HG02798 (cell line): Measurements from ENCODE around the gene MAPK4.
A peak's percentile ranks its signal among the peaks of the same experiment; 100 is the strongest.
"Not testable (repeated sequence)": the region's sequence is repeated elsewhere in the genome, so short reads cannot be mapped to it uniquely, and the experiment has no call there.

Experiments
- ATAC-seq: cut with Tn5 transposase; IDR thresholded peaks from one replicate; pipeline ENCODE4 v1.9.1; 2021; ENCODE audit warnings: mild to moderate bottlenecking; ENCODE audit not compliant: unreplicated experiment, poor library complexity

MAPK4 gene

DNA sequence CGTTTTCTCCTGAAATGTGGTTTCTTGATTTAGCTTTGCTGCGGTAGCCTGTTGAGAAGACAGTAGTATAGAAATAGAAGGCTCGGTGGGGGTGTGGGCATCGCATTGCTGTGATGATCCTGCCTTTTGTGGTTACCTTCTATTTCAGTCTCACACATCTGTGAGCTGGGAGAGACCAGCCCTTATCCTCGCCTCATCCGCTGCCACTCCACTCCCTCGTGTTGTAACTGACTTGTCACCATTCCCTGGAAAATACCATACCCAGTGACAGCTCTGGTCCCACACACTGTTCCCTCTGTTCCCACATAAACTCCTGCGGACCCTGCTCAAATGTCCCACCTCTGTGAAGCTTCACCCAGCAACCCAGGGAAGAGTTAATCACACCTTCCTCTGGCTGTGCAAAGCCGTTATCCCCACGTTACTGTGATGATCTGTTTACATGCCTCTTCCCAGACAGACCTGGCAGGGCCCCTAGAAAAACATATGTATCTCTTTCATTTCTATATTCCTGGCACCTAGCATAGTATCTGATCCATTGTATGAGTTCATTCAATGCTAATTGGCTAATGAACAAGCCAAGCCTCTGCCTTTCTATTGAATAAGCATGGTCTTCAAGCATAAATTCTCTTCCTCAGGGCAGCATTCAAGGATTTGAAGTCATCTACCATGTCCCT lies 114.6 kb downstream of the MAPK4 start:
- no peak for ATAC-seq

- no peak for ATAC-seq
Observed at GRCh38 chr18:50675043-50675442, 115.2 kb downstream of the MAPK4 start.

DNA sequence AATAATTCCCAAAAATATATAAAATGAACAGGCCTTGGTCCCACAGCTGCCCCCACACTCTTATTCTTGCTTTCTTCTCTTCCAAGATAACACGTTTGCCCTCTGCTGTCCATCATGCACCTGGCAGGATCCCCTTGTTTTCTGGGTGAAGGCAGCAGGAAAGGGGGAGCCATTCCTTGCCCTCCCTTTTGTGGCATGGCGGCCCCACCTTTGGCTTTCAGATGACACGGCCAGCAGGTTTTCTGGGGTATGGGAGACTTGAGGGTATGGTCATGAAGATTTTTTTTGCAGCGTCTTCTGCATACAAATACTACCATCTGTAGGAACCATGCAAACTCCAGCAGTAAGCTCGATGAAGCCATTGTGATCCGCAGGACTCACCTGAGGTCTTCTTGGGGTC lies 118.8 kb downstream of the MAPK4 start:
- no peak for ATAC-seq

DNA sequence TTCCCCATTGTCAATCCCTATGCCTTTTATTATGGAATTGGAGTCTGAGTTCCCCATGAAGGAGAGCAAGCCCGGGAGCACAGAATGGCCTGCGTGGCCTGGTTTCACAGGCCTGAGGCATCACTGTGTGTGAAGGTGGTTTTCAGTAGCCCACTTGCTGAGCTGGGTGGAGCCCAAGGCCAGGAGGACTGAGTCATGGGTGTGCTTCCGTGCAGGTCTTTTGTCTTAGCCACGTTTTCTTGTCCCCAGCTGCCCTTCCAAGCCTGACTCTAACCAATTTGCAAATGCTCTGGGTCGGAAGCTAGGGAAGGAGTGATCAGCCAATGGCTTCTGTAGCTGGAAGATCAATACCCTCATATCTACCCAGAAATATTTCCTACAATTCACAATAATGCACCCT lies 119.2 kb downstream of the MAPK4 start:
- ATAC-seq, result no peak

- no peak for ATAC-seq
Observed at GRCh38 chr18:50679656-50680055, 119.8 kb downstream of the MAPK4 start.

GRCh38 chr18:50680966-50681365 lies 121.1 kb downstream of the MAPK4 start:
- no peak for ATAC-seq

- ATAC-seq, result no peak
Observed at GRCh38 chr18:50682852-50683251, 123.0 kb downstream of the MAPK4 start.

DNA sequence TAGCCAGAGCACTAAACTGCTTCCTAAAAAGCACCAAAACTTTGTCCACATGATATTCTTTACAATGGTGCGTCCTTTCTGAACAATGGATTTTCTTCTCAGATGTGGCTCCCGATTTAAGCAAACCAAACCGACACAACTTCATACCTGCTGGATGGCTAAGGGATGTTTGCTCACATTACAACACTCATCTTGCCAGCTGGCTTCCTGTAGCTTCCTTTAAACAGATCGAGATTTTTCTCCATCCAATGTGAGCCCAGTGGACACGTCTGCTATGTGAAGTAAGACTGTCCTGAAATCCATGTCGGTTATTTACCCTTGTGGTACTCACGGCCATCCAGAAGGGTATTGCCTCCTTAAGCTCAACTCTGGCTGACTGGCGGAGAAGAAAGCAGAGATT lies 126.5 kb downstream of the MAPK4 start:
- ATAC-seq, result no peak

DNA sequence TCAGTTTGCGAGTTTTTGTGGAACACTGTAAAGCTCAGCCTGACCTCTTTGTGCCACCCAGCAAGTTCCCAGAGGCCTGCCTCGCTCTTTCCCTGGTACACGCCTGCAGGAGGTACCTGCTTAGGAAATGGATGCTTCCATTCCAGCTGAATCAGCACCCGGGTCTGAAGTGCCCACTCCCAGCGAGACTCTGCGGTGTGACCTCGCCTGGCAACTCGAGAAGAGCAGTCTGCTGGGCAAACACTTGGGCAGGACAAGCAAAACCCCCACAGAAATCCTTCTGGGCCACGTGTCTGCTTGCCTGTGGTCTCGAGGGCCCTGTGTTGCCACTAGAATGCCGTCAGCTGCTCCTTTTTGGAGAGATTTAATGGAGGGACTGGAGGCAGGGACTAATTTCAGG lies 127.6 kb downstream of the MAPK4 start:
- no peak for ATAC-seq

DNA sequence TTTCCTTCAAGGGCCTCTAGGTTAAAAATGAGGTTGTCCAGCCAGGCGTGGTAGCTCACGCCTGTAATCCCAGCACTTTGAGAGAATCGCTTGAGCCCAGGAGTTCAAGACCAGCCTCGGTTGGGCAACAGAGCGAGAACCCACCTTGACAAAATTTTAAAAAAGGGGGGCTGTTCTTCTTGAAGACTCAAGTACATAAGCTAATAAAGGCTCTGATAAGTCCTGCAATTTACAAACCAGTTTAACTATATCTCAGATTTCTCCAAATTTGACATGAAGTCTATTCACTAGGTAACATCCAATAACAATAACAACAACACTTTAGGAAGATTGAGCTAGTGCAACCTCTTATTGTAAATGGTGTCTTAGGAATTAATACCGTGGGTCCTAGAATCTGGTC lies 129.7 kb downstream of the MAPK4 start:
- no peak for ATAC-seq

DNA sequence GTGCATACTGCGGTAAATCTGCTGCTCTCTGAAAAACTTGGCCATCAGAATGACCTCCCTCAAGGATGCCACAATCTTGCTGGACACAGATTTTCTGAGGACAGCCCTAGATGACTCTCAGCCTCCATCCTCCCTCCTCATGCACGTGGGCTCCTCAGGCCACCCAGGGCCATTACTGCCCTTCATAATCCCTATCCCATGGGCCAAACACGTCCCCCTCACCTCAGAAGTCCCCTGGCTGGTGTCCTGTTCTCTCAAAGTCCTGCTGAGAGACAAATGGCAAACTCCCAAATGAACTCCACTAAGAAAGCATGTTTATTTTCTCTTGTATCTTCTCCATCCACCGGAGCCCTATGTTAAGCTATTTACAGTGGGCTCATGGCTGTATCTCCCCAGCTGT lies 134.3 kb downstream of the MAPK4 start:
- no peak for ATAC-seq

- ATAC-seq, result no peak
Observed at GRCh38 chr18:50695431-50696176, 135.7 kb downstream of the MAPK4 start.

GRCh38 chr18:50696436-50696835 lies 136.5 kb downstream of the MAPK4 start:
- peak; percentile 19 for ATAC-seq

- peak; percentile 77 for ATAC-seq
Observed at GRCh38 chr18:50696929-50697328, 137.0 kb downstream of the MAPK4 start.

GRCh38 chr18:50697509-50697908 lies 137.6 kb downstream of the MAPK4 start:
- peak; percentile 21 for ATAC-seq

GRCh38 chr18:50700245-50701165 lies 140.6 kb downstream of the MAPK4 start:
- no peak for ATAC-seq

- no peak for ATAC-seq
Observed at GRCh38 chr18:50704357-50704940, 144.6 kb downstream of the MAPK4 start.

DNA sequence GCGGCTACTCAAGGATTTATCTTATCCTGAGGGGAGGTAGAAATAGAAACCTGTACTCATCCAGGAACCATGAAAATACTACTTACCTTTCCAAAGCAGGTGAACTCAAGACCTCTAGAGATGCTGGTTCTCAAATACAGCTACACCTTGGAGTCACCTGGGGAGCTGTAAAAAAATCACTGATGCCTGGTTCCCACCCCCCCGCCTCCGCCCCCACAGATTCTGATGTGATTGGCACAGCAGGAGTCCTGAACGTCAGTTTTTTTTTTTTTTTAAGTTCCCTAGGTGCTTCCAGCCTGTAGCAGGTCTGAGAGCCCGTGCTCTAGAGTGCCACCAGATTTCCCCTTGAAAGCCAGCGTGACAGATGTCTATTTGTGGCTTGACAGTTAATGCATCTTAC lies 146.3 kb downstream of the MAPK4 start:
- no peak for ATAC-seq

- no peak for ATAC-seq
Observed at GRCh38 chr18:50706651-50707050, 146.8 kb downstream of the MAPK4 start.

- not testable (repeated sequence) for ATAC-seq
Observed at GRCh38 chr18:50707297-50707696, 147.4 kb downstream of the MAPK4 start.
